DMS153 treated with DMSO at 0.1 percent for 48 hours (cell line): ENCODE data around the gene PRMT2.
A peak's percentile ranks its signal among the peaks of the same experiment; 100 is the strongest.

Experiments used
- DNase-seq: peaks from one replicate; lab custom pipeline; 2025; ENCODE audit not compliant: unreplicated experiment; lab: John Stamatoyannopoulos, UW

PRMT2 gene

DNA sequence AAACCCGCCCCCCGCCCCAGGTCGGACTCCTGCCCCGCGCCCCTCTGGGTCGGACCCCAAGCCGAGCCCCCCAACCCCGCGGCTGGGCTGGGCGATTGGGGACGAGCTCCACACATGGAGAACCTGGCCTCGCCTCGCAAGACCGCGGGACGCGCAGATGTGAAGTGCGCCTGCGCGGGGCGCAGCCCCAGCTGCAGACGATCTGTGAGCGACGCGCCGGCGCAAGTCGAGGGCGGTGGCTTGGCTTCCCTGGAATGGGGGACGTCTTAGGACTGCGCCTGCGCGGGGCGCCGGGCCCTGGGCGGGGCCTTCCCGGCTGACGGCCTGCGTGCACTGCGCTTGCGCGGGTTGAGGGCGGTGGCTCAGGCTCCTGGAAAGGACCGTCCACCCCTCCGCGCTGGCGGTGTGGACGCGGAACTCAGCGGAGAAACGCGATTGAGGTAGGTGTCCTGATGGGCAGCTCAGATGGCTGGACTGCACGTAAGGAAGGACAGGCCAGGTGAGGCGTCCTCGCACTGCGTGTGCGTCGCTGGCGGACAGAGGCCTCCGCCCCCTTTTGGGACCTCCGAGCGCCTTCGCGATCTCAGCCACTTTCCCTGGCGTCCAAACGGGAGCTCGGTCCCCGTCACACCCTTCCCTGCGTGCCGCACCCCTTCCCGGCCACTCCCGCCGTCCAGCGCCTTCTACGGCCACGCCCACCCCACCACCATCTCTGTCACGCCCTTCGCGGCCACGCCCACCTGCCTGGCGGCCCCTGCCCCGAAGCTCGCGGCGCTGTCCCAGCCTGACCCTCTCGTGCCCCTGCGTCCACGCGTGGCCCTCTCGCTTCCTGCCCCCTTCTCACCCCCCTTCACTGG, at the start of gene PRMT2:
Gene PRMT2 (plus strand): TSS at position 351 of the 857 bp plus-strand sequence. CDS start 1,278 bp downstream, outside the sequence.
- peak; percentile 94 for DNase-seq

DNA sequence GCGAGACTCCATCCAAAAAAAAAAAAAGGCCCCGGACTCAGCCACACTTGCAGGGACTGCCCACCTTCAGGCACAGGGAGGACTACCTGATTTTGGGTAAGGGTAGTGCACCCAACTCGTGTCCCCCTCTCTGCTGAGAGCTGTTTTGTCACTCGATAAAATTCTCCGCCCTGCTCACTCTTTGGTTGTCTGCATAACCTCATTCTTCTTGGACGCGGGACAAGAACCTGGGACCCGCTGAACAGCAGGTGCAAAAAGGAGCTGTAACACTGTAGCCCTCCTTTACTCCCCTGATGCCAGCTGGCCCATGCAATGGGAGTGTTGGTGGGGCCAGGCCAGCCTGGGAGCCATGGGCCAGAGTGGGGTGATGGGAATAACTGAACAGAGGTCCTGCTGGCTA, 41.2 kb upstream of the PRMT2 start:
- DNase-seq, result no peak

DNA sequence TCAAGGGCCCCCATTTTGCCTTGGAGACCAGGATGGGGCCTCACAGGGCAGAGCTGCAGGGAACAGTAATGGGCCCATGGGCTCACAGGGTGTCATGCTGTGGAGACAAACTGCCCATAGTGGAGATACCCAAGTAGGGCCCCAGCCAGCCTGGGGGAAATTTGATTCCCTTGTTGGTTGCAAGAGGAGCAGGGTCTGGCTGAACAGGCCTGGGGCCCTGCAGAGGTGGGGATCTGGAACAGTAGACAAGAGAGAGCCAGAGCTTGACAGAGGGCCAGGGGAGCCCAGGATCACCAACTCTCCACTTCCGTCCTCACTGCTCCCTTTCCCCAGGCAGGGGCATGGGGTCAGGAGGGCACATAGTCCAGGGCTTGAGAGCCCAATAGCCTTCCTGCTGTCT, 39.3 kb upstream of the PRMT2 start:
- no peak for DNase-seq

DNA sequence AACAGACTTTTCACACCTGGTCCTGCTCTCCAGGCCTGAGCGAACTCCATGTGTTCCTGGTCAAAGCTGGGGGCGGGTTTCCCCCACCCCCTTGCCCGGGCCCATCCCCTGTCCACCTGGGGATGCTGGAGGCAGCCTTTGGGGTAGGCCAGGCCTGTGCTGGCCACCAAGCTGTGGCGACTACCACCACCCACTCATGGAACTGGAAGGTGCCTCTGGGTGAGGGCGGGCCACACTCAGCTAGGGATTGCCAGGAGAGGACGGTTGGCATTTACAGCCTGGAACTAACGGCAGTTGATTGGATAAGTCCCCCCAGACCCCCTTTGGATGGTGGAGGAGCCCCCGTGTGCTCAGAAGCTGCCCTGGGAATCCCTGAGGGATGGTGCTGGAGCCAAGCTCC, 38.4 kb upstream of the PRMT2 start:
- DNase-seq, result no peak

DNA sequence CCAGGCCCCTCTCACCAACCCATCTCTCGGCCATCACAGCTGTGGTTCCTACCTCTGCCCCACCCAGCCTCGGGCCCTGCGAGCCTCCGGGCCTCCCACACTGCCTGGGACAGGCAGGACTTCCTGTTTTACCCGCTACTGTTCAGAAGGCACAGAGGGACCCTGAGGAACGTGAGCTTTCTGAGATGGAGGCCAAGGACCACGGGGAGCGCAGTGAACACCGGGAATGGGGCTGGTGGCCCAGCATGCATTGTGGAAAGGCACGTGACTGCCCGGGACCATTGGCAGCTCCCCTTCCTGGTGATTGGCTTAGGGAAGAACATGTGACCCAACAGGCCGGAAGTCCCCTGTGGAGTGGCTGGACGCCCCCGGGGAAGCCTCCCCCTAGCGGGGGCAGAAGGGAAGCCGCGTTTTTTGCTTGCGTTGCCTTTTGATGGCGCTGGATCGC, 37.6 kb upstream of the PRMT2 start:
- no peak for DNase-seq

DNA sequence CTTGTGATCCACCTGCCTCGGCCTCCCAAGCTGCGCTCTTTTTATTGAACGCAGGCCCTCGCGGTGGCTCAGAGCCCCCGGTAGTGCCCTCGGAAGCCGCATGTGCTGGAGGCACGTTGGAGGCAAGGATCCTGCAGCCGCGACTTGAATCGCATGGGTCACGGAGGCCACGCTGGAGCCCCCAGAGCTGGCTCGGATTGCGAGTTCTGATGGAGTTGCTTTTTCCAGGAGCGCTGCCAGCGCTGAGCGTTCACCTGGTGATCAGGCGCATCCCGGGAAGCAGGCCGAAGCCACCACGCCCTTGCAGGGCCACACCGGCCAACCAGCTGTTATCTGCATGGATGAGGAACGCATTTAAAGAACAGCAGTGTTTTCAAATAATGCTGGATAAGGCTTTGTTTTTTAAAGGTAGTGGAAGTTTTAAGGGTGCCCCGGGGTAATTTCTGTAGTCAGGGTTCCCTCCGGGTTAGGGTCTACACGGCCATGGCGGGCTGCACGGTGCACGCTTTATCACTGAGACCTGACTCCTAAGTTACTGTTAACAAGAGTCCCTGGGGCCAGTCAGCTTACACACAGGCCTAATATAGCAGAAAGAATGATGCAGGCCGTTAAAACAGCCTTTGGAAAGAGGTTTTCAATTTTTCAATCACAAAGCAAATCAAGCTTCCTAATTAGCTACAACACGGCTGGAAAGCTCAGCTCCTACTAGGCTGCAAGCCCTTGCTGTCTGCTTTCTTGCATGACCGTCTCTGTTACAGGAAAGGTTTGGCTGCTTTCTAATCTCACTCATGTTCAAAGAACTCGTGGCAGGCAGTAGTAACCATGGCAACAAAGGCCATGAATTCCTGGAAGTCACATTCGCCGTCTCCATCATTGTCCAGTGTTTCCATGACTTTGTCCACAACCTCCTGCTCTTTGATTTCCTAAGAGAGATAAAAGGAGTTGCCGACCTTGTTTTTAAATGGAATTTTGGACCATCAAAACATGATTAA, 36.6 kb upstream of the PRMT2 start:
- no peak for DNase-seq

DNA sequence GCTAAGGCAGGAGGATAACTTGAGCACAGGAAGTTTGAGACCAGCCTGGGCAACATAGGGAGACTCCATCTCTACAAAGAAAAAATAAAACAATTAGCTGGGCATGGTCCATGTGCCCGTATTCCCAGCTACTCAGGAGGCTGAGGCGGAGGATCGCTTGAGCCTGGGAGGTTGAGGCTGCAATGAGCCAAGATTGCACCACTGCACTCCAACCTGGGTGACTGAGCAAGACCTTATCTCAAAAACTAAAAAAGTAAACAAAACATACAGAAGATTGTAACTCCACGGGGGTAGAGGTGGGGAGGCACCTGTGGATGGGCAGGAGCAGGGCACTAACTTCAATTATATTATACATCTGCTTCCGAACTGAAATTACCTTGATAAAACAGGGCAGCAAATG, 35.2 kb upstream of the PRMT2 start:
- no peak for DNase-seq

DNA sequence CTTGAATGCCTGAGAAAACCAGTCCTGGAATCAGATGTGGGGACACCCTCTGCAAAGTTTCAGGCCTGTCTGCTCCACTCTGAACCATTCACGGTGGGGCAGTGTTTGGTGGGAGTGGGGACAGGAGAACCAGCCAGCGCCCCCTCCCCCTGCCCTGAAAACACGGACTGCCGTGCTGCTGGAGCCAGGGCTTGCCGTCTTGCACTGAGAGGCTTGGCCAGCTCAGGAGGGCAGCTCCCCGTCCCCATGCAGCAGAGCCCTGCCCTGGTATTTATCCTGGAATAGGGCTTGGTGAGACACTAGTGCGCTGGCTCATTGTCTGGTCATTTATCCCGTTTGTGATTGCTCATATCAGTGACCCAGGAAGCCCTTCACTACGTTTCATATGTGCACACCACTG, 34.5 kb upstream of the PRMT2 start:
- no peak for DNase-seq

DNA sequence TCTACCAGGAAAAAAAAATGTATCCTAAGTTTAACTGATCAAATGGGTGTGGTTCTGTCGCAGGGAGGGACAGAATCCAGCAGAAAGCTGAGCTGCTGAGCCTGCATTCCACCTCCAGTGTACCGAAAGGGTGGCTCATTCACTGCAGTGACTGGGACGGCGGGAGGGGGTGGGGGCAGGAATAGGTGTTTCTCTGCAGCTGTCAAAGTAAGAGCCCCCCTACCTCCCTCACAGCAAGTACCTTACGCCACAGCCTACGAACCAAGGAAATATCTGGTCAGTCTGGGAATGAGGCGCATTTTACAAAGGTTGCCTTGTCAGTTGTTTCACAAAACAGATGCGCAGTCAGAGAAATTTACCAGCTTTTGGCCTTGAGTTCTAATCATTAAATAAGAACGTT, 32.2 kb upstream of the PRMT2 start:
- DNase-seq, result no peak

DNA sequence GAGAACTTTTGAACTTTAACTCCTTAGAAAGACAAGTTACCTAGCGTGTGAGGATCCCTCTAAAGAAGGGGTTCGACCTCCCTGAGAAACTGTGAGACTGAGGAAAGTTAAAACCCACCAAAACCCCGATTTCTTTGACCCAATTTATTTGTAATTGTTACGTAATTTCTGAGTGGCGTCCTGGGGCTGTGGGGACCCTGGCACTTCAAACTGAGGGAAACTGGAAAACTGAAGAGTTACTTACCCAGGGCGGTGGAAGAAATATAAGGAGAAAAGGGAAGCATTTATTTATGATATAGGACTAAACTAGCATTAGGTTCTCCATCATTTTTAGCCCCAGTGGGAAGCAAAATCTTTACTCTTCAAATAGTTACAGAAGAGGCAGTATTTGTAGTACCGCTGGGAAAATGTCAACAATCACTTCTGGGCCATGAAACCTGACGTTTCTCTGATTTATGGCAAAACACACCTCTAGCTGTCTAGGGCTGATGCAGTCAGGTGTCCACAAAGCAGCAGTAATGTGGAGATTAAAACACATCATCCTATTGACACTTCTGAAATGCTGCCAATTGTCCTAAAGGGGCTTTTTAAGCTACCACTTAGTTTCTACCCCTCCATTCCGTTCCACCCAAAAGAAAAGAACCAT, 31.0 kb upstream of the PRMT2 start:
- DNase-seq, result peak; percentile 5

DNA sequence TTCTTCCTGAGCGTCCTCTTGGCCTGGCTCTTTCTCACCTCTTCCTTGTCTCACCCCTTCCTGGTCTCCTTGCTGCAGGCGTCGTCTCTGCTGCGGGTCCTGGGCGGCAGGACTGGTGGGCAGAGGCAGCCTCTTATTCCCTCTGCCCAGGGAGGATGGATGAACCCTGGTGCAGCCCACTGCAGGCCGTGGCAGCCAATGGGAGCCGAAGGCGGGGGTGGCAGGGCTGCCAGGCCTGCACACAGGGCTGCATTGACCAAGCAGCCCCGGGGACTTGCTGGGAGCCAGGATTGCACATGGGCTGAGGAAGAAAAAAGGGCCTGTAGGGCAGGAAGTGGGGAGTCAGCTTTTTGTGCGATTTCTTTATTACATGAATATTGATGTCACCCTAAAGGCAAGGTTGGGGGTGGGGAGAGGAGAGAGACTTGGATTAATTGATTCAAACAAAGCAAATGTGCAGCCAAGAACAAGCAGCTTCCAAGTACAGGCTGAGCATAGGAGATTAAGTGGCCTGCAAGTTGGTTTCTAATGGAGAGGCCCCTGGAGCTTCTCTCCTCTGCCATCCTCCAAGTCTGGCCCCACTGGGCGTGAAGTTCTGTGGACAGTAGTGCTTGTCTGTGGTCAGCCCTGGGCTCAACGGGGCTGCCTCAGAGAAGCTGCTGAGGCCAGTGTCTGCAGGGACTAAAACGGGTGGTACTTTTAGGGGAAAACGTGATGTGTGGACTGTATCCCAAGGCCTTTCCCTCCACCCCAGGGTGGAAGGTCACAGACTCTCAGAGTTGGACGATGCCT, 30.3 kb upstream of the PRMT2 start, which contains the start of gene S100B:
Gene S100B (minus strand): TSS at position 108 of the 792 bp plus-strand sequence. CDS start 2,667 bp downstream, outside the sequence.
- DNase-seq, result no peak

DNA sequence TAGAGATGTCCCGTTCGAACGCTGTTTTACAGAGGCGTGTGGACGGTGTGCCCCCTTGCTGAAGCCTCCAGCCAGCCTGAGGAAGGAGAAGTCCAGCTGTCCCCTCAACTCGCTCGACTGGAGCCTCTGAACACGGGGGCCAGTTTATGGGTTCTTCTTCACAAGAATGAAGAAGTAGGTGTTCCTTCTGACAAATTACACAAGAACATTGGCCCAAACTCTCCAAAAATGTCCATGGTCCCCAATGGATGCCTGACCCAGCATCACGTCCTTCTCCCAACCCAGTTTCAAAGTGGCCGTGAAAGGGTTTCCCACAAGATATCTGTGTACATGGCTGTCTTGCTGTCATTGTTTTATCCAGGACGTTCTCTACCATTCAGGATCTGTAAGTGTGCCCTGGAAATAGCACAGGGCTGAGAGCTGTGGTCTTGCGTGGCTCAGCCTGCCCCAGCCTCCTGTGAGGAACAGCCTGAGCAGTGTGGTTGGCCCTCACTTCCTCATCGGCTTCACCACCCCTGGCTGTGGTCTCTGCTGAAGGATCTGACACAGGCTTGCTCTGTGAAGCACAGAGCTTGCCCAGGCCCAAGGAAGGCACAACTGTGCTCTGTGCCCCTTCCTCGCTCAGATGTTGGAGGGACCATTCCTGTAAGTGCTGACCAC, 29.6 kb upstream of the PRMT2 start:
- no peak for DNase-seq

DNA sequence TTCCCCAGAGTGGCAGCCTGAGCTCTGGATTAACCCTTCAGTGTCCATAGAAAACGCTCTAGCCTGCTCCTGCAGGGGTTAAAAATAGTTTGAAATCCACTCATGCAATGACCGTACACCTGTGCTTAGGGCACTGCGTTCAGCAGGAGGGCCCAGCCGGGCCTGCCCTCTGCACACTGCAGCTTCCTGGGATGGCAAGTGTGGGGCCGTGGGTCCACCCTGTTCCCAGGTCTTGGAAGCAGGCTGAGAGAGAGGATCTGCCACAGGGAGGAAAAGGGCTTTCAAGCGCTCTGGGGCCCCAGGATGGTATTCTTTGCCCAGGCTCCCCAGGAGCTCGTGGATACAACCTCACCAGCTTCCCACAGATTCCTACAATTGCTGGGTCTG, 29.1 kb upstream of the PRMT2 start:
- no peak for DNase-seq

DNA sequence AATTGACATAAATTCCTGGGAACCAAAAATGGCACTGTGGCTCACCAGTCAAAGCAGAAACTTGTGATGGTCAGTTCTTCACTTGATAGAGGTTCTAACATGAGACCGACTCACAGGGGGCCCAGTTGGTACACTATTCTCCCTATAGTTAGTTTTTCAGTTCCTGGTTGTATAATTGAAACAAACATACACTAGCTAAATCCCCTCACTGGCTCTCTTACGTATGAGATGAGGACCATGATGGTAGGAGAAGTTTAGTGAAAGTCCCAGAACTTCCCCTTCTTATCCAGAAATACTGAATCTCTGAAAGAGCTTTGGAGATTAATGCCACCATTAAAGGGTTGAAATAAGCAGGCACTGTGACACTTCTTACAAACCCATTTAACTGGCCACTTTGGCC, 27.8 kb upstream of the PRMT2 start:
- DNase-seq, result no peak

DNA sequence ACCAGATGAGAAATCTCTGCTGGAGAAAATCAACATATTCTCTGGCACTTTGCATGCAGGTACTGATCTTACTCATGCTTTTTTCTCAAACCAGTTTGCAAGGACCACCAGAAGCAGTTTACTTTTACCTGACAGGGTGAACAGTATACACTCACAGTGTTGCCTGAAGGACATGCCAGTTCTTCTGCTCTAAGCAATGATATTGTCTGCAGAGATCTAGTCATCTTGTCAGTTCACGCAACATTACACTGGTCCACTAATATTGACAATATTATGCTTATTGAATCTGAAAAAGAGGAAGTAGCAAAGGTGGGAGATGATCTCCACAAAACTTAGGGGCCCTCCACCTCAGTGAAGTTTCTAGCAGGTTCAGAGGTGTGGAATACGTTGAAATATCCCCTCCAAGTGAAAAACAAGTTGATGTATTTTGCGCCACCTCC, 26.8 kb upstream of the PRMT2 start:
- no peak for DNase-seq

DNA sequence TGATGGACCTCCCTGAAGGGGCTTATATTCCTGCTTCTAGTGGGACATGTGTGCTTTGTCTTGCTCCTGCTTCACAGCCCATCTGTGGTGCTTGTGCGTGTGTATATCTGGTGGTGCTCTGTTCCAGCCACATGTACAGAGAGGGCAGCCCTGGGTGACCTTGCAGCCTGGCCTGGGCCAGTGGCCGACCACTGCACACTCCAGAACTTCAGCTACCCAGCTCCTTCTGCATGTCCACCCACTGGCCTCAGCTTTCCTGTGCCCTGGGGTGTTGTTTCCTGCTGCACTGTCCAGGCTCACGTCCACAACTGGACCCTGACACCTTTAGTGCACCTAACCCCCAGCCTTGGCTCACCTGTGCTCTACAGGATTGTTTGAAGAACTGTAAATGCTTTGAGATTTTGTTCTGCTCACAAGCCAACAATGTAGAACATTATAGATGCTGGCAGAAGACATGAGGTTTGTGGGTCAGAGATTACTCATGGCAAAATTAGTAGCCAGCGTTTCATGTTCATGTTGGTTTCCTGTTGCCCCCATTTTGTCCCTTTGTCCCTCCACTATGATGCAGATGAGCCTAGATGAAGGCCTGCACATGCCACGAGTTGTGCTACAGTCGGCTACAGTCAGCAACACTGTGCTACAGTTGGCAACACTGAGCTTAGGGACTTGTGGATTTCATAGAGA, 25.3 kb upstream of the PRMT2 start:
- DNase-seq, result no peak

DNA sequence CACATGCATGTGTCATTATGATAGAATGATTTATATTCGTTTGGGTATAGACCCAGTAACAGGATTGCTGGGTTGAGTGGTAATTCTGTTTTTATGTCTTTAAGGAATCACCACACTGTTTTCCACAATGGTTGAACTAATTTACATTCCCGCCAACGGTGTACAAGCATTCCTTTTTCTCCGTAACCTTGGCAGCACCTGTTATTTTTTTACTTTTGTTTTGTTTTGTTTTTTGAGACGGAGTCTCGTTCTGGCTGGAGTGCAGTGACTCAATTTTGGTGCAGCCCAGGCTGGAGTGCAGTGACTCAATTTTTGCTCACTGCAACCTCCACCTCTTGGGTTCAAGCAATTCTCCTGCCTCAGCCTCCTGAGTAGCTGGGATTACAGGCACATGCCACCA, 22.1 kb upstream of the PRMT2 start:
- DNase-seq, result no peak

DNA sequence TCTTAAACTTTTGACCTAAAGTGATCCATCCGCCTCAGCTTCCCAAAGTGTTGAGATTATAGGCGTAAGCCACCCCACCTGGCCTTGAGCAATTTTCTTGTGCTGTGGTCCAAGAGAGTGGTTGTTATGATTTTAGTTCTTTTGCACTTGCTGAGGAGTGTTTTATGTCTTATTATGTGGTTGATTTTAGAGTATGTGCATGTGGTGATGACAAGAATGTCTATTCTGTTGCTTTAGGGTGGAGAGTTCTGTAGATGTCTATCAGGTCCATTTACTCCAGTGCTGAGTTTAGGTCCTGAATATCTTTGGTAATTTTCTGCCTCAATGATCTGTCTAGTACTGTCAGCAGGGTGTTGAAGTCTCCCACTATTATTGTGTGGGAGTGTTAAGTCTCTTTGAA, 19.4 kb upstream of the PRMT2 start:
- no peak for DNase-seq

DNA sequence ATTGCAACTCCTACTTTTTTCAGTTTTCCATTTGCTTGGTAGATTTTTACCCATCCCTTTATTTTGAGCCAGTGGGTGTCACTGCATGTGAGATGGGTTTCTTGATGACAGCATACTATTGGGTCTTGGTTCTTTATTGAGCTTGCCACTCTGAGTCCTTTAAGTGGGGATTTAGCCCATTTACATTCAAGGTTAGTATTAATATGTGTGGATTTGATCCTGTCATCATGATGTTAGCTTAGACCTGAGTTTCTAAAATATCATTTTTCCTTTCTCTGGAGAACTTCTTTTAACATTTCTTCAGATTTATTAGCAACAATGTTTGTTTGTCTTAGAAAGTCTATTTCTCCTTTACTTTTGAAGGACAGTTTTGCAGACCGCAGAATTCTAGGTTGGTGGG, 18.8 kb upstream of the PRMT2 start:
- DNase-seq, result no peak
